ENCODE data around the gene TRAK1. TPM values are rescaled to one million over a fixed set of nuclear protein-coding genes. Genes with fewer than 3 reads are reported as not detected.
A peak's percentile ranks its signal among the peaks of the same experiment; 100 is the strongest.

TRAK1 gene
- total RNA-seq, 1 donor from 2014 or later, result 53.8 TPM

- no peak for DNase-seq (ENCODE audit: low spot score, unreplicated experiment)
- Mint-ChIP-seq H3K27me3 (no peaks in the 10 kb centered on the region), H3K36me3 (ENCODE audit: insufficient read depth) (peaks cover 6% of the 10 kb centered on the region), H3K9me3 (ENCODE audit: low read depth) (no peaks in the 10 kb centered on the region), H3K27ac (peak overlapping the region; percentile 70), H3K4me3 (ENCODE audit: low read depth) (no peak overlapping the region), H3K4me1 (ENCODE audit: low read depth) (peaks cover 21% of the 10 kb centered on the region)
- TF ChIP-seq CTCF (IDR thresholded peaks at IDR 0.05; ENCODE audit: unreplicated experiment), result no peak
Observed at GRCh38 chr3:42129014-42129953, 38.1 kb downstream of the TRAK1 start.

- H3K27ac Mint-ChIP-seq, result peak overlapping the region; percentile 78
- peaks cover 6% of the 10 kb centered on the region for H3K36me3 Mint-ChIP-seq (ENCODE audit: insufficient read depth)
Observed at GRCh38 chr3:42130007-42130328, 38.8 kb downstream of the TRAK1 start.

GRCh38 chr3:42130329-42131070 is 39.3 kb downstream of the TRAK1 start:
- H3K4me1 Mint-ChIP-seq (ENCODE audit: low read depth), result peaks cover 21% of the 10 kb centered on the region
- no peak overlapping the region for H3K4me3 Mint-ChIP-seq (ENCODE audit: low read depth)
- H3K9me3 Mint-ChIP-seq (ENCODE audit: low read depth), result no peaks in the 10 kb centered on the region
- no peak for TF ChIP-seq CTCF (IDR thresholded peaks at IDR 0.05; ENCODE audit: unreplicated experiment)
- no peaks in the 10 kb centered on the region for H3K27me3 Mint-ChIP-seq
- peak overlapping the region; percentile 78 for H3K27ac Mint-ChIP-seq
- DNase-seq (ENCODE audit: low spot score, unreplicated experiment), result no peak
- peaks cover 4% of the 10 kb centered on the region for H3K36me3 Mint-ChIP-seq (ENCODE audit: insufficient read depth)

More at GRCh38 chr3:42130007-42130328, 38.8 kb downstream of the TRAK1 start:
- Mint-ChIP-seq H3K27me3 (no peaks in the 10 kb centered on the region), H3K9me3 (ENCODE audit: low read depth) (no peaks in the 10 kb centered on the region), H3K4me3 (ENCODE audit: low read depth) (no peak overlapping the region), H3K4me1 (ENCODE audit: low read depth) (peaks cover 21% of the 10 kb centered on the region)
- TF ChIP-seq CTCF (IDR thresholded peaks at IDR 0.05; ENCODE audit: unreplicated experiment), result no peak
- no peak for DNase-seq (ENCODE audit: low spot score, unreplicated experiment)

GRCh38 chr3:42133500-42134298 is 42.5 kb downstream of the TRAK1 start:
- Mint-ChIP-seq H3K4me3 (ENCODE audit: low read depth) (no peak overlapping the region), H3K9me3 (ENCODE audit: low read depth) (no peaks in the 10 kb centered on the region), H3K4me1 (ENCODE audit: low read depth) (peaks cover 21% of the 10 kb centered on the region), H3K36me3 (ENCODE audit: insufficient read depth) (no peaks in the 10 kb centered on the region), H3K27me3 (no peaks in the 10 kb centered on the region), H3K27ac (peak overlapping the region; percentile 49)
- DNase-seq (ENCODE audit: low spot score, unreplicated experiment), result no peak
- no peak for TF ChIP-seq CTCF (IDR thresholded peaks at IDR 0.05; ENCODE audit: unreplicated experiment)
